Esophagus squamous epithelium (tissue), 5 donors: Measurements from ENCODE around the gene PPP1R37. TPM values are rescaled to one million over a fixed set of nuclear protein-coding genes. Genes with fewer than 3 reads are reported as not detected.

ENCODE experiments used
- DNase-seq: peaks from one replicate; lab custom pipeline; 2025; lab: John Stamatoyannopoulos, UW
- H3K27ac ChIP-seq, 4 donors: fragments of 200-600 bp; sonication (generic); one replicate each; pipeline ENCODE4 v1.5.1; 2016 to 2019; ENCODE audit warnings: mild to moderate bottlenecking in 1 of 4
- H3K27me3 ChIP-seq, 4 donors: fragments of 200-600 bp; sonication (generic); 1 replicate in 3 of 4; 2 replicates in 1 of 4; pipeline versions ENCODE4 v1.5.1 to v1.6.0; 2017 to 2021; ENCODE audit warnings: antibody characterized with exemption in 1 of 4
- H3K36me3 ChIP-seq, 3 donors: fragments of 200-600 bp; sonication (generic); one replicate each; pipeline ENCODE4 v1.5.1; 2016 to 2019
- H3K4me1 ChIP-seq, 3 donors: fragments of 200-600 bp; sonication (generic); one replicate each; pipeline ENCODE4 v1.5.1; 2017 to 2019
- H3K4me3 ChIP-seq, 4 donors: fragments of 200-600 bp; sonication (generic); 1 replicate in 3 of 4; 2 replicates in 1 of 4; pipeline ENCODE4 v1.5.1; 2016 to 2019; ENCODE audit warnings: mild to moderate bottlenecking in 2 of 4, moderate library complexity in 1 of 4
- H3K9me3 ChIP-seq, 3 donors: fragments of 200-600 bp; sonication (generic); one replicate each; pipeline ENCODE4 v1.5.1; 2016 to 2019
- POLR2A ChIP-seq, 4 donors: fragments of 450-650 bp; IDR thresholded peaks; one replicate each; pipeline ENCODE4 v1.6.1; 2017; ENCODE audit warnings: antibody characterized with exemption in 4 of 4, mild to moderate bottlenecking in 4 of 4, moderate library complexity in 3 of 4
- WGBS, 2 donors: methylation state at CpG; one replicate each; pipeline ENCODE4 v1.1.5; 2018; 5-methylcytosine and 5-hydroxymethylcytosine counted together
- intact Hi-C: fragments of 100-400 bp; cut with DNase I; formaldehyde crosslinking; loops from one replicate; pipeline ENCODE4 v1.15.0; 2022
- total RNA-seq, 4 donors: library from RNA; depleted of rRNA; stranded (reverse); fragments of >200 nt; gene quantifications; one replicate each; pipeline ENCODE4 v1.1.0, GENCODE V29; 2016
- TF ChIP-seq, protein P1 (sequence below), 6 experiments: fragments of 450-650 bp in 4 of 6; fragments of 200-600 bp in 2 of 6; sonication (generic) in 2 of 6; IDR thresholded peaks; one replicate each; pipeline ENCODE4 v1.5.1; 2016 to 2019; ENCODE audit warnings: antibody characterized with exemption in 6 of 6, mild to moderate bottlenecking in 4 of 6, moderate library complexity in 4 of 6
- donor health status: DM: yes; HTN: yes; CAD: no.

The PPP1R37 gene
- total RNA-seq, 4 donors from 2014 or later = 25.1 to 35.5 (median 30.8) TPM

- WGBS, 2 donors = 85 to 91% methylated on average over 5 to 8 of the region's 17 CpGs
- H3K36me3 ChIP-seq = peaks cover 0 to 55% (median 9%) of the 10 kb centered on the region in 3 donors
- H3K27me3 ChIP-seq = no peaks in the 10 kb centered on the region
- no peaks in the 10 kb centered on the region for H3K9me3 ChIP-seq
- intact Hi-C loops = no loop called here
- no peak for DNase-seq
- H3K4me3 ChIP-seq = no peak overlapping the region
- peaks cover 19 to 50% (median 22%) of the 10 kb centered on the region in 3 donors for H3K4me1 ChIP-seq
- TF ChIP-seq, protein P1, sequence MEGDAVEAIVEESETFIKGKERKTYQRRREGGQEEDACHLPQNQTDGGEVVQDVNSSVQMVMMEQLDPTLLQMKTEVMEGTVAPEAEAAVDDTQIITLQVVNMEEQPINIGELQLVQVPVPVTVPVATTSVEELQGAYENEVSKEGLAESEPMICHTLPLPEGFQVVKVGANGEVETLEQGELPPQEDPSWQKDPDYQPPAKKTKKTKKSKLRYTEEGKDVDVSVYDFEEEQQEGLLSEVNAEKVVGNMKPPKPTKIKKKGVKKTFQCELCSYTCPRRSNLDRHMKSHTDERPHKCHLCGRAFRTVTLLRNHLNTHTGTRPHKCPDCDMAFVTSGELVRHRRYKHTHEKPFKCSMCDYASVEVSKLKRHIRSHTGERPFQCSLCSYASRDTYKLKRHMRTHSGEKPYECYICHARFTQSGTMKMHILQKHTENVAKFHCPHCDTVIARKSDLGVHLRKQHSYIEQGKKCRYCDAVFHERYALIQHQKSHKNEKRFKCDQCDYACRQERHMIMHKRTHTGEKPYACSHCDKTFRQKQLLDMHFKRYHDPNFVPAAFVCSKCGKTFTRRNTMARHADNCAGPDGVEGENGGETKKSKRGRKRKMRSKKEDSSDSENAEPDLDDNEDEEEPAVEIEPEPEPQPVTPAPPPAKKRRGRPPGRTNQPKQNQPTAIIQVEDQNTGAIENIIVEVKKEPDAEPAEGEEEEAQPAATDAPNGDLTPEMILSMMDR (IDR thresholded peaks at IDR 0.05) = no peak
- TF ChIP-seq POLR2A (IDR thresholded peaks at IDR 0.05) = no peak
- H3K27ac ChIP-seq = no peak overlapping the region
Observed at GRCh38 chr19:45090034-45090433, 2.9 kb upstream of the PPP1R37 start.

- intact Hi-C loops = no loop called here
- Histone ChIP-seq H3K27me3 (no peaks in the 10 kb centered on the region), H3K4me1 (peaks cover 19 to 56% (median 28%) of the 10 kb centered on the region in 3 donors), H3K4me3 (peak overlapping the region in 3 of 4 donors; percentile 67 to 76 (median 74)), H3K36me3 (peaks cover 0 to 49% (median 9%) of the 10 kb centered on the region in 3 donors), H3K9me3 (no peaks in the 10 kb centered on the region), H3K27ac (peak overlapping the region in 3 of 4 donors; percentile 43 to 95 (median 91))
- no peak for TF ChIP-seq POLR2A (IDR thresholded peaks at IDR 0.05)
- TF ChIP-seq, protein P1 (IDR thresholded peaks at IDR 0.05) = no peak
- no peak for DNase-seq
- 60 to 69% methylated on average over 5 of the region's 5 CpGs for WGBS, 2 donors
Observed at GRCh38 chr19:45090606-45091005, 2.4 kb upstream of the PPP1R37 start.

GRCh38 chr19:45091031-45091923, 1.7 kb upstream of the PPP1R37 start:
- 27 to 28% methylated on average over 33 of the region's 64 CpGs for WGBS, 2 donors
- Histone ChIP-seq H3K36me3 (peaks cover 0 to 44% (median 9%) of the 10 kb centered on the region in 3 donors), H3K4me3 (peak overlapping the region; percentile 67 to 97 (median 75)), H3K27ac (peak overlapping the region; percentile 86 to 95 (median 92)), H3K4me1 (peaks cover 19 to 63% (median 35%) of the 10 kb centered on the region in 3 donors), H3K9me3 (no peaks in the 10 kb centered on the region), H3K27me3 (no peaks in the 10 kb centered on the region)
- peak; percentile 76 for DNase-seq
- intact Hi-C loops = no loop called here
- TF ChIP-seq, protein P1 (IDR thresholded peaks at IDR 0.05) = no peak
- TF ChIP-seq POLR2A (IDR thresholded peaks at IDR 0.05) = peak in 1 of 4 donors; percentile 33

GRCh38 chr19:45094137-45094536, 1.2 kb downstream of the PPP1R37 start:
- TF ChIP-seq POLR2A (IDR thresholded peaks at IDR 0.05) = no peak
- TF ChIP-seq, protein P1 (IDR thresholded peaks at IDR 0.05) = no peak
- Histone ChIP-seq H3K4me3 (peak overlapping the region; percentile 67 to 97 (median 75)), H3K27ac (peak overlapping the region in 3 of 4 donors; percentile 86 to 95 (median 91)), H3K4me1 (peaks cover 43 to 83% (median 63%) of the 10 kb centered on the region in 3 donors), H3K27me3 (no peaks in the 10 kb centered on the region), H3K9me3 (no peaks in the 10 kb centered on the region), H3K36me3 (peaks cover 0 to 17% (median 6%) of the 10 kb centered on the region in 3 donors)
- intact Hi-C loops = no loop called here
- 46 to 51% methylated on average over 9 of the region's 9 CpGs for WGBS, 2 donors
- no peak for DNase-seq

DNA sequence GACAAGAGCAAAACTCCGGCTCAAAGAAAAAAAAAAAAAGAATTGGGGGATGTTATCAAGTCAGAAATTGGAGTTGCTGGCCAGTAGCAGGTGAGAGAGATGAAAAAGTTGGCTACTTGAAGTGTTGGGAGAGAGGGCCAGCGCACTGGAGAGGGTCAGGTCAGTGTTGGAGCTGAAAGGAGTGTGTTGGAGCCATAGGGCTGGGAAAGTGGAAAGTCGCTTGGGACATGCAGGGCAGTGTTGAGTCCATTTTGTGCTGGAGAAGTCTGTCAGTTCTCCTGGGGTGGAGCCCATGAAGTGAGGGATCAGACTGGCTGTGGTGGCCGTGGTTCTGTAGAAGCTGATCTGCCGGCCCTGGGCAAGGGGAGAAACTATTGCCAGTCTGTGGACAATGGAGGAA, 1.7 kb downstream of the PPP1R37 start:
- no peak for TF ChIP-seq POLR2A (IDR thresholded peaks at IDR 0.05)
- TF ChIP-seq, protein P1 (IDR thresholded peaks at IDR 0.05) = no peak
- peaks cover 49 to 89% (median 69%) of the 10 kb centered on the region in 3 donors for H3K4me1 ChIP-seq
- H3K4me3 ChIP-seq = peak overlapping the region in 1 of 4 donors; percentile 76
- H3K9me3 ChIP-seq = no peaks in the 10 kb centered on the region
- intact Hi-C loops = no loop called here
- peaks cover 0 to 13% (median 6%) of the 10 kb centered on the region in 3 donors for H3K36me3 ChIP-seq
- no peaks in the 10 kb centered on the region for H3K27me3 ChIP-seq
- H3K27ac ChIP-seq = no peak overlapping the region
- DNase-seq = no peak
- 62 to 88% methylated on average over 3 to 5 of the region's 5 CpGs for WGBS, 2 donors
